Left lung (tissue), 8 donors: ENCODE results near the gene FEV. TPM values are rescaled to one million over a fixed set of nuclear protein-coding genes. Genes with fewer than 3 reads are reported as not detected.

Source experiments
- microRNA-seq, 2 donors: library from miRNA; unstranded; fragments of <30 nt; microRNA quantifications; one replicate each; pipeline ENCODE4, GENCODE V29; 2019
- polyA plus RNA-seq, 6 donors: library from polyadenylated mRNA; unstranded; fragments of 120-200 nt; gene quantifications; one replicate each; pipeline ENCODE4 v1.2.1, GENCODE V29; 2013; ENCODE audit not compliant: insufficient read length in 6 of 6
- total RNA-seq, 2 donors: library from RNA; stranded (reverse); fragmentation: NEBNext Ultra II Directional; extraction: Animal tissue kit (Norgen Biotek cat#: 25700); gene quantifications; one replicate each; pipeline ENCODE4 v1.2.1, GENCODE V29; 2021
- donor health status: DM: no; HTN: yes; CAD: no.
- donor health status: DM: no; HTN: no; CAD: no.

Gene FEV
- total and polyA plus RNA-seq, 8 donors: not detected

Small RNAs within 50 kb of the gene (microRNA-seq; reads per million reads assigned to microRNA genes)
- gene MIR375: 6,204 to 6,294 reads per million in 2 donors

Other genes starting within 250 kb of the FEV start
- gene CYP27A1, start 203.0 kb downstream of the FEV start, total RNA-seq: 10 to 100 TPM; 77.9 to 95.9 TPM
- 10 to 100 TPM; 24.3 to 32.3 (median 29.1) TPM for gene CYP27A1, start 203.0 kb downstream of the FEV start, polyA plus RNA-seq
- gene PRKAG3, start 153.4 kb downstream of the FEV start, total RNA-seq: not detected
- under 1 TPM in 1 of 6 donors, not detected in 5; 0.08 TPM for gene PRKAG3, start 153.4 kb downstream of the FEV start, polyA plus RNA-seq
- gene WNT6, start 125.4 kb downstream of the FEV start, total RNA-seq: not detected
- gene WNT6, start 125.4 kb downstream of the FEV start, polyA plus RNA-seq: under 1 TPM in 1 of 6 donors, not detected in 5; 0.07 TPM
- gene WNT10A, start 104.3 kb downstream of the FEV start, total RNA-seq: 1 to 10 TPM in 1 of 2 donors, under 1 TPM in 1; 0.47 to 1.1 TPM
- gene WNT10A, start 104.3 kb downstream of the FEV start, polyA plus RNA-seq: under 1 TPM in 5 of 6 donors, not detected in 1; 0.17 to 0.40 (median 0.32) TPM
- gene CDK5R2, start 25.5 kb downstream of the FEV start, total RNA-seq: not detected
- gene CDK5R2, start 25.5 kb downstream of the FEV start, polyA plus RNA-seq: under 1 TPM; 0.13 to 0.30 (median 0.17) TPM
- not detected for gene CRYBA2, start 8.2 kb upstream of the FEV start, total RNA-seq
- under 1 TPM in 1 of 6 donors, not detected in 5; 0.22 TPM for gene CRYBA2, start 8.2 kb upstream of the FEV start, polyA plus RNA-seq
- 1 to 10 TPM in 1 of 2 donors, not detected in 1; 4.3 TPM for gene CFAP65, start 56.3 kb upstream of the FEV start, total RNA-seq
- 1 to 10 TPM in 5 of 6 donors, under 1 TPM in 1; 0.83 to 4.3 (median 2.9) TPM for gene CFAP65, start 56.3 kb upstream of the FEV start, polyA plus RNA-seq
- 1 to 10 TPM; 1.0 to 1.7 TPM for gene IHH, start 75.7 kb upstream of the FEV start, total RNA-seq
- 1 to 10 TPM; 1.7 to 3.7 (median 2.1) TPM for gene IHH, start 75.7 kb upstream of the FEV start, polyA plus RNA-seq
- 10 to 100 TPM; 14.0 to 16.4 TPM for gene NHEJ1, start 175.6 kb upstream of the FEV start, total RNA-seq
- gene NHEJ1, start 175.6 kb upstream of the FEV start, polyA plus RNA-seq: 10 to 100 TPM; 16.3 to 20.9 (median 18.8) TPM
- gene SLC23A3, start 184.8 kb upstream of the FEV start, total RNA-seq: 1 to 10 TPM; 3.8 to 4.4 TPM
- 1 to 10 TPM; 2.6 to 5.5 (median 4.3) TPM for gene SLC23A3, start 184.8 kb upstream of the FEV start, polyA plus RNA-seq
- 10 to 100 TPM; 59.0 to 68.2 TPM for gene CNPPD1, start 191.7 kb upstream of the FEV start, total RNA-seq
- 10 to 100 TPM; 34.6 to 42.7 (median 40.7) TPM for gene CNPPD1, start 191.7 kb upstream of the FEV start, polyA plus RNA-seq
- 10 to 100 TPM; 84.6 to 85.4 TPM for gene RETREG2, start 193.1 kb upstream of the FEV start, total RNA-seq
- 10 to 100 TPM; 75.0 to 86.6 (median 81.7) TPM for gene RETREG2, start 193.1 kb upstream of the FEV start, polyA plus RNA-seq
- 10 to 100 TPM; 28.5 to 40.8 TPM for gene ZFAND2B, start 221.6 kb upstream of the FEV start, total RNA-seq
- 10 to 100 TPM; 26.3 to 41.8 (median 36.0) TPM for gene ZFAND2B, start 221.6 kb upstream of the FEV start, polyA plus RNA-seq
- 10 to 100 TPM; 24.3 to 45.3 TPM for gene ABCB6, start 233.8 kb upstream of the FEV start, total RNA-seq
- gene ABCB6, start 233.8 kb upstream of the FEV start, polyA plus RNA-seq: 10 to 100 TPM; 23.2 to 45.3 (median 30.1) TPM
- gene ATG9A, start 244.5 kb upstream of the FEV start, total RNA-seq: 10 to 100 TPM; 53.6 to 58.9 TPM
- gene ATG9A, start 244.5 kb upstream of the FEV start, polyA plus RNA-seq: 10 to 100 TPM; 43.1 to 52.6 (median 47.0) TPM
- 10 to 100 TPM; 34.5 to 36.5 TPM for gene ANKZF1, start 244.6 kb upstream of the FEV start, total RNA-seq
- gene ANKZF1, start 244.6 kb upstream of the FEV start, polyA plus RNA-seq: 10 to 100 TPM; 54.7 to 85.5 (median 80.0) TPM